GM19463 (cell line): ENCODE data around the gene CATSPER2.
"Not testable (repeated sequence)": the region's sequence is repeated elsewhere in the genome, so short reads cannot be mapped to it uniquely, and the experiment has no call there.

Source experiments
- ATAC-seq: cut with Tn5 transposase; IDR thresholded peaks from one replicate; pipeline ENCODE4 v1.9.1; 2021; ENCODE audit warnings: mild to moderate bottlenecking, moderate library complexity; ENCODE audit not compliant: unreplicated experiment

CATSPER2 gene

GRCh38 chr15:43648649-43649429 is at the start of gene CATSPER2:
TSS of gene CATSPER2 (minus strand) at chr15:43648844. CDS start at chr15:43648061, 783 bp downstream.
- no peak for ATAC-seq

GRCh38 chr15:43693148-43694022 is 44.7 kb upstream of the CATSPER2 start, which contains the start of gene CKMT1A:
TSS of gene CKMT1A (plus strand) at chr15:43693859. CDS start at chr15:43694051, 192 bp downstream.
- not testable (repeated sequence) for ATAC-seq

- ATAC-seq = not testable (repeated sequence)
Observed at GRCh38 chr15:43692679-43693078, 44.0 kb upstream of the CATSPER2 start.

GRCh38 chr15:43689604-43690301 is 41.1 kb upstream of the CATSPER2 start:
- peak; percentile 98 for ATAC-seq

GRCh38 chr15:43674175-43674574 is 25.5 kb upstream of the CATSPER2 start:
- not testable (repeated sequence) for ATAC-seq

- ATAC-seq = not testable (repeated sequence)
Observed at GRCh38 chr15:43666177-43666576, 17.5 kb upstream of the CATSPER2 start.

- ATAC-seq = not testable (repeated sequence)
Observed at GRCh38 chr15:43663333-43663732, 14.7 kb upstream of the CATSPER2 start.

- not testable (repeated sequence) for ATAC-seq
Observed at GRCh38 chr15:43662293-43662692, 13.6 kb upstream of the CATSPER2 start.

GRCh38 chr15:43659727-43660126 is 11.1 kb upstream of the CATSPER2 start:
- ATAC-seq = not testable (repeated sequence)

GRCh38 chr15:43649430-43649926 is 834 bp upstream of the CATSPER2 start:
- ATAC-seq = not testable (repeated sequence)

- ATAC-seq = not testable (repeated sequence)
Observed at GRCh38 chr15:43638464-43639204, 10.0 kb downstream of the CATSPER2 start.

GRCh38 chr15:43626937-43627336 is 21.7 kb downstream of the CATSPER2 start:
- not testable (repeated sequence) for ATAC-seq

- ATAC-seq = no peak
Observed at GRCh38 chr15:43625106-43625505, 23.5 kb downstream of the CATSPER2 start.

GRCh38 chr15:43622068-43622799 is 26.4 kb downstream of the CATSPER2 start:
- ATAC-seq = not testable (repeated sequence)

GRCh38 chr15:43618700-43619099 is 29.9 kb downstream of the CATSPER2 start, which contains the start of gene STRC:
TSS of gene STRC (minus strand) at chr15:43618800. CDS start at chr15:43618722, 78 bp downstream.
- ATAC-seq = not testable (repeated sequence)

GRCh38 chr15:43617750-43618149 is 30.9 kb downstream of the CATSPER2 start:
- not testable (repeated sequence) for ATAC-seq

GRCh38 chr15:43602233-43602632 is 46.4 kb downstream of the CATSPER2 start:
- not testable (repeated sequence) for ATAC-seq

GRCh38 chr15:43600200-43600599 is 48.4 kb downstream of the CATSPER2 start:
- not testable (repeated sequence) for ATAC-seq

GRCh38 chr15:43599131-43599530 is 49.5 kb downstream of the CATSPER2 start:
- not testable (repeated sequence) for ATAC-seq
